Bronchial epithelial cell (primary cell): ENCODE results near the gene TNS3. TPM values are rescaled to one million over a fixed set of nuclear protein-coding genes. Genes with fewer than 3 reads are reported as not detected.
A peak's percentile ranks its signal among the peaks of the same experiment; 100 is the strongest.

ENCODE experiments used
- DNase-seq: peaks from one replicate; pipeline ENCODE4 v3.0.0-alpha.2; 2010; ENCODE audit warnings: low read depth
- FAIRE-seq: peaks from 2 replicates; lab custom pipeline; 2011; peaks lifted over from hg19 to GRCh38; lab: Jason Lieb, UNC
- H3K27me3 ChIP-seq: 2 replicates; pipeline ENCODE4 v1.5.1; 2011; ENCODE audit warnings: low read length; ENCODE audit not compliant: control insufficient read depth, insufficient read depth
- H3K36me3 ChIP-seq: 2 replicates; pipeline ENCODE4 v1.5.1; 2011; ENCODE audit warnings: low read length; ENCODE audit not compliant: control insufficient read depth, insufficient read depth
- H3K4me3 ChIP-seq: 2 replicates; pipeline ENCODE4 v1.5.1; 2011; ENCODE audit warnings: mild to moderate bottlenecking, low read depth, low read length, control low read depth
- CTCF ChIP-seq: IDR thresholded peaks from 2 replicates; pipeline ENCODE4 v1.5.1; 2011; ENCODE audit warnings: mild to moderate bottlenecking, moderate library complexity, low read length, control low read depth, inconsistent platforms; ENCODE audit not compliant: insufficient read depth, severe bottlenecking
- total RNA-seq: library from RNA; depleted of rRNA; stranded (reverse); fragments of >200 nt; gene quantifications from 2 replicates; pipeline ENCODE4 v1.2.1, GENCODE V29; 2014

Gene TNS3
- total RNA-seq, 1 donor from 2014 or later = 2.6 TPM

GRCh38 chr7:47428768-47429472, 153.0 kb downstream of the TNS3 start:
- H3K36me3 ChIP-seq = peaks cover 6% of the 10 kb centered on the region
- FAIRE-seq = peak; percentile 43
- H3K27me3 ChIP-seq = no peaks in the 10 kb centered on the region
- no peak for DNase-seq
- no peak for TF ChIP-seq CTCF
- no peak overlapping the region for H3K4me3 ChIP-seq

- Histone ChIP-seq H3K27me3 (no peaks in the 10 kb centered on the region), H3K36me3 (peaks cover 8% of the 10 kb centered on the region), H3K4me3 (no peak overlapping the region)
- TF ChIP-seq CTCF = no peak
- FAIRE-seq (peak; percentile 82), DNase-seq (no peak)
Observed at GRCh38 chr7:47428052-47428767, 153.7 kb downstream of the TNS3 start.

- H3K36me3 ChIP-seq = peaks cover 8% of the 10 kb centered on the region
- DNase-seq = no peak
- no peaks in the 10 kb centered on the region for H3K27me3 ChIP-seq
- no peak for TF ChIP-seq CTCF
- no peak overlapping the region for H3K4me3 ChIP-seq
- FAIRE-seq = no peak
Observed at GRCh38 chr7:47427051-47427643, 154.8 kb downstream of the TNS3 start.

GRCh38 chr7:47424523-47424922, 157.4 kb downstream of the TNS3 start:
- no peak for TF ChIP-seq CTCF
- peaks cover 8% of the 10 kb centered on the region for H3K36me3 ChIP-seq
- no peaks in the 10 kb centered on the region for H3K27me3 ChIP-seq
- no peak for DNase-seq
- no peak overlapping the region for H3K4me3 ChIP-seq
- FAIRE-seq = no peak

- FAIRE-seq = no peak
- no peak for DNase-seq
- Histone ChIP-seq H3K27me3 (no peaks in the 10 kb centered on the region), H3K36me3 (peaks cover 8% of the 10 kb centered on the region), H3K4me3 (no peak overlapping the region)
- no peak for TF ChIP-seq CTCF
Observed at GRCh38 chr7:47423196-47423595, 158.7 kb downstream of the TNS3 start.
